Heart left ventricle (tissue), 13 donors: ENCODE measurements around the gene NEDD9.

Source experiments
- POLR2A ChIP-seq, 2 donors: fragments of 450-650 bp; IDR thresholded peaks; one replicate each; pipeline ENCODE4 v1.6.1; 2017; ENCODE audit warnings: antibody characterized with exemption in 2 of 2, mild to moderate bottlenecking in 2 of 2, moderate library complexity in 2 of 2
- TF ChIP-seq, protein P1 (sequence below), 12 donors: fragments of 200-600 bp; sonication (generic) in 4 of 12; IDR thresholded peaks; one replicate each; pipeline versions ENCODE4 v1.5.0 to v1.8.0; 2018 to 2022; ENCODE audit warnings: antibody characterized with exemption in 12 of 12, mild to moderate bottlenecking in 5 of 12
- donor health status: ischemic (EF 13 %, LVEDD 7.1; RV severe dilation, severe dysfunction).
- donor health status: DM: no; HTN: yes; CAD: no.
- donor health status: DM: no; HTN: no; CAD: no.
- donor health status: ischemic (EF 25% LVEDD 6.9; RV normal size, moderate dysfunction).
- donor health status: ischemic (EF 25% LVEDD 5.7; RV mildly dilated, moderate dysfunction).
- donor health status: ischemic (EF 35%, LVEDD 5.7; RV mildly dilated, moderate dysfunction).
- donor health status: nonischemic (EF 11% LVEDD 7.7; RV severe dilation, severe dysfunction).
- donor health status: DM: yes; HTN: yes; CAD: no.
- donor health status: PGD.
- donor health status: ischemic (EF 29% LVEDD 5.4; RV normal size, mild dysfunction).
- donor health status: nonischemic (EF 23%, LVEDD 6.1; RV moderate dilation, normal function).

- TF ChIP-seq, protein P1, sequence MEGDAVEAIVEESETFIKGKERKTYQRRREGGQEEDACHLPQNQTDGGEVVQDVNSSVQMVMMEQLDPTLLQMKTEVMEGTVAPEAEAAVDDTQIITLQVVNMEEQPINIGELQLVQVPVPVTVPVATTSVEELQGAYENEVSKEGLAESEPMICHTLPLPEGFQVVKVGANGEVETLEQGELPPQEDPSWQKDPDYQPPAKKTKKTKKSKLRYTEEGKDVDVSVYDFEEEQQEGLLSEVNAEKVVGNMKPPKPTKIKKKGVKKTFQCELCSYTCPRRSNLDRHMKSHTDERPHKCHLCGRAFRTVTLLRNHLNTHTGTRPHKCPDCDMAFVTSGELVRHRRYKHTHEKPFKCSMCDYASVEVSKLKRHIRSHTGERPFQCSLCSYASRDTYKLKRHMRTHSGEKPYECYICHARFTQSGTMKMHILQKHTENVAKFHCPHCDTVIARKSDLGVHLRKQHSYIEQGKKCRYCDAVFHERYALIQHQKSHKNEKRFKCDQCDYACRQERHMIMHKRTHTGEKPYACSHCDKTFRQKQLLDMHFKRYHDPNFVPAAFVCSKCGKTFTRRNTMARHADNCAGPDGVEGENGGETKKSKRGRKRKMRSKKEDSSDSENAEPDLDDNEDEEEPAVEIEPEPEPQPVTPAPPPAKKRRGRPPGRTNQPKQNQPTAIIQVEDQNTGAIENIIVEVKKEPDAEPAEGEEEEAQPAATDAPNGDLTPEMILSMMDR (IDR thresholded peaks at IDR 0.05), result no peak
- no peak for TF ChIP-seq POLR2A (IDR thresholded peaks at IDR 0.05)
Observed at GRCh38 chr6:11264100-11264499, 31.6 kb upstream of the NEDD9 start.
